NOMO-1 treated with dmso at 0.1 percent for 144 hours (cell line): ENCODE data around the gene LRRC8C.
"Not testable (repeated sequence)": the region's sequence is repeated elsewhere in the genome, so short reads cannot be mapped to it uniquely, and the experiment has no call there.

Experiments used
- DNase-seq: peaks from one replicate; lab custom pipeline; 2025; ENCODE audit not compliant: unreplicated experiment; lab: John Stamatoyannopoulos, UW

LRRC8C gene

GRCh38 chr1:89702520-89703045 is 69.7 kb downstream of the LRRC8C start:
- DNase-seq, result no peak

- no peak for DNase-seq
Observed at GRCh38 chr1:89703469-89703868, 70.5 kb downstream of the LRRC8C start.

GRCh38 chr1:89704014-89704413 is 71.1 kb downstream of the LRRC8C start:
- DNase-seq, result no peak

- DNase-seq, result not testable (repeated sequence)
Observed at GRCh38 chr1:89704885-89705284, 72.0 kb downstream of the LRRC8C start.

- DNase-seq, result no peak
Observed at GRCh38 chr1:89705901-89706699, 73.2 kb downstream of the LRRC8C start.

- DNase-seq, result peak; percentile 53
Observed at GRCh38 chr1:89706700-89707012, 73.7 kb downstream of the LRRC8C start.

GRCh38 chr1:89708751-89709375 is 75.9 kb downstream of the LRRC8C start:
- DNase-seq, result no peak

GRCh38 chr1:89710498-89711139 is 77.7 kb downstream of the LRRC8C start:
- no peak for DNase-seq

- no peak for DNase-seq
Observed at GRCh38 chr1:89711140-89711778, 78.3 kb downstream of the LRRC8C start.

GRCh38 chr1:89712420-89712819 is 79.5 kb downstream of the LRRC8C start:
- no peak for DNase-seq

GRCh38 chr1:89715677-89716076 is 82.8 kb downstream of the LRRC8C start:
- DNase-seq, result no peak

GRCh38 chr1:89719502-89720306 is 86.8 kb downstream of the LRRC8C start:
- DNase-seq, result peak; percentile 84

GRCh38 chr1:89720839-89721238 is 87.9 kb downstream of the LRRC8C start:
- DNase-seq, result no peak

- DNase-seq, result peak; percentile 46
Observed at GRCh38 chr1:89721351-89721750, 88.4 kb downstream of the LRRC8C start.

- DNase-seq, result no peak
Observed at GRCh38 chr1:89723144-89723543, 90.2 kb downstream of the LRRC8C start.

- DNase-seq, result no peak
Observed at GRCh38 chr1:89723863-89724262, 90.9 kb downstream of the LRRC8C start.

- DNase-seq, result peak; percentile 82
Observed at GRCh38 chr1:89724369-89725010, 91.6 kb downstream of the LRRC8C start.

GRCh38 chr1:89725011-89725370 is 92.1 kb downstream of the LRRC8C start:
- no peak for DNase-seq

- no peak for DNase-seq
Observed at GRCh38 chr1:89725631-89726030, 92.7 kb downstream of the LRRC8C start.
